BJ (cell line): Measurements from ENCODE around the gene PTTG1IP. TPM values are rescaled to one million over a fixed set of nuclear protein-coding genes. Genes with fewer than 3 reads are reported as not detected.

Experiments used
- CTCF ChIA-PET: fragments of 350-600 bp; formaldehyde crosslinking; extraction: SDS; loops from one replicate; lab custom pipeline; 2021; ENCODE audit warnings: antibody characterized with exemption, inconsistent platforms; lab: Yijun Ruan, JAX
- POLR2A ChIA-PET: fragments of 300-600 bp; sonication (Branson Sonifier 250); formaldehyde crosslinking; extraction: SDS; loops from one replicate; lab custom pipeline; 2021; ENCODE audit warnings: antibody characterized with exemption; lab: Charles Lee
- DNase-seq: peaks from one replicate; pipeline ENCODE4 v3.0.0-alpha.2; 2011; ENCODE audit warnings: low read depth
- H3K27me3 ChIP-seq: 2 replicates; pipeline ENCODE4 v1.6.0; 2011; ENCODE audit warnings: low read length; ENCODE audit not compliant: control insufficient read depth, insufficient read depth
- H3K36me3 ChIP-seq: 2 replicates; pipeline ENCODE4 v1.5.1; 2011; ENCODE audit warnings: low read length; ENCODE audit not compliant: control insufficient read depth, insufficient read depth
- H3K4me3 ChIP-seq: 2 replicates; pipeline ENCODE4 v1.5.1; 2011; ENCODE audit warnings: low read depth, mild to moderate bottlenecking, control low read depth, low read length
- polyA plus RNA-seq: library from polyadenylated mRNA; depleted of rRNA; stranded (reverse); fragments of >200 nt; gene quantifications from 2 replicates; pipeline ENCODE4 v1.2.3, GENCODE V29; 2011
- TF ChIP-seq, protein P1 (sequence below): IDR thresholded peaks from 2 replicates; pipeline ENCODE4 v1.5.1; 2011; ENCODE audit warnings: low read depth, mild to moderate bottlenecking, control low read depth, inconsistent platforms, low read length, moderate library complexity; ENCODE audit not compliant: insufficient read depth

The PTTG1IP gene
- polyA plus RNA-seq, 1 experiment = 249 TPM

DNA sequence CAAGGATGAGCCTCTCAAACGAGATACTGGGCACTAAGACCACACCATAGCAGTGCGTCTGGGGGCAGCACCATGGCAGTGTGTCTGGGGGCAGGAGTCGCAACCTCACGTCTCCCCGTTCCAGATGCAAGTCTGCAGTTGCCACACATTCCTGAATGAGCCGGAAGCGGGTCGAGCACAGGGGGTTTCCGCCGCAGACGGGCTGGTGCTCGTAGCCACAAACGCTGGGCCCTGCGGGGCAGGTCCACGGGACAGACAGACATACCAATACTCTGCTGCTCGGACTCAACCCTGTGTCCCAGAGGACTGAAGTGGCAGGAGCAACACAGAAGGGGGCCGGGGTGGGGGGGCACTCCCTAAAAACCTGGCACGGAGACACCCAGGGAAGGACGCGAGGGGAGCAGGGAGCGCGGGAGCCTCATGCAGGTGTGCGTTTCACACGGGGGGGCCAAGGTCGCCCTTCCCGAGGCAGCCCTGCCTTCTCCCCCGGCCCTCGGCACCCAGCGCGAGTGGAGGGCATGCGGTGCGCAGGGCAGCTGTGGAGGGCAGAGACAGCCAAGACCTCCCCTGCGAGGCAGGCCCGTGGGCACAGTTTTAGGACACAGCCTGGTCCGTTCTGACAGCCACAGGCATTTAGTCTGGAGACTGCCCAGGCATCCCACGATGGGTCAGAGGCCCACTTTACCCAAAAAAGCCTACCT lies 24.5 kb downstream of the PTTG1IP start:
- no peaks in the 10 kb centered on the region; the same call in 1 of the 2 replicates for H3K27me3 ChIP-seq
- TF ChIP-seq, protein P1, sequence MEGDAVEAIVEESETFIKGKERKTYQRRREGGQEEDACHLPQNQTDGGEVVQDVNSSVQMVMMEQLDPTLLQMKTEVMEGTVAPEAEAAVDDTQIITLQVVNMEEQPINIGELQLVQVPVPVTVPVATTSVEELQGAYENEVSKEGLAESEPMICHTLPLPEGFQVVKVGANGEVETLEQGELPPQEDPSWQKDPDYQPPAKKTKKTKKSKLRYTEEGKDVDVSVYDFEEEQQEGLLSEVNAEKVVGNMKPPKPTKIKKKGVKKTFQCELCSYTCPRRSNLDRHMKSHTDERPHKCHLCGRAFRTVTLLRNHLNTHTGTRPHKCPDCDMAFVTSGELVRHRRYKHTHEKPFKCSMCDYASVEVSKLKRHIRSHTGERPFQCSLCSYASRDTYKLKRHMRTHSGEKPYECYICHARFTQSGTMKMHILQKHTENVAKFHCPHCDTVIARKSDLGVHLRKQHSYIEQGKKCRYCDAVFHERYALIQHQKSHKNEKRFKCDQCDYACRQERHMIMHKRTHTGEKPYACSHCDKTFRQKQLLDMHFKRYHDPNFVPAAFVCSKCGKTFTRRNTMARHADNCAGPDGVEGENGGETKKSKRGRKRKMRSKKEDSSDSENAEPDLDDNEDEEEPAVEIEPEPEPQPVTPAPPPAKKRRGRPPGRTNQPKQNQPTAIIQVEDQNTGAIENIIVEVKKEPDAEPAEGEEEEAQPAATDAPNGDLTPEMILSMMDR = no peak
- CTCF ChIA-PET = no interaction called here
- peaks cover 26% of the 10 kb centered on the region for H3K36me3 ChIP-seq
- H3K4me3 ChIP-seq = no peak overlapping the region
- DNase-seq = no peak
- POLR2A ChIA-PET = no interaction called here

DNA sequence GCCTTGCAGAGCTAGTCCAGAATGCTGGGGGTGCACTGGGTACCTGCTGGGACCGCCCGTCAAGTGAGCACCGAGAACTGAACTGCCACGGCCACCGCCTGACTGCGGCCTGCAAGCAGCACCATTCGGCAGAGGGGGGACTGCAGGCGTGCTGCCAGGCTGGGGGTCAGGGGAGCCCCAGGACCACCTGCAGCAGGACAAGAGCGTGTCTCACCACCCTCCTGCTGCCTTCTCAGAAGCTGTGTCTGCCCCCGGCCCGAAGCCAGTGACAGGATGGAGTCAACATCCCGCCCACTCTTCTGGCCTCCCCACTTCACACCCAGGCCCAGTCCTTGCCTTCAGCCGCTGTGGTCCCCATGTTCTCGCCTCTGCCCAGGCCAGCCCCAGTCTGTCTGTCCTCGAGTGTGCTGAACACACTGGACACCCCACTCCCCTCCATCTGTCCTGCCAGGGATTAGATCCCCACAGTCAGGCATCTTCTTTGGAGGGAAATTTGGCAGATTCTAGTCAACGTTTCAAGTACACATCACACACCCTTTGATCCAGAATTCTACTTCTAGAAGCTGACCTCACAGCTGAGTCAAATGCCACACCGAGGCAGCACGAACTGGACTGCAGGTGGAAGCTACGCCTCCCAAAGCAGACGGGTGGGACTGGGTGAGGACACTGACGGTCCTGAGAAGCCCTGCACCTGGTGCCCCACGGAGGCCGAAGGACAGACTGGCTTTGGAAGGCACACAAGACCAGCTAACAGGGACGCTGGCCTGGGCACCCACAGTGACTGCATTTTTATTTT lies 26.0 kb downstream of the PTTG1IP start:
- Histone ChIP-seq H3K36me3 (peaks cover 17% of the 10 kb centered on the region), H3K27me3 (no peaks in the 10 kb centered on the region; the same call in none of the 2 replicates), H3K4me3 (no peak overlapping the region)
- ChIA-PET CTCF (no interaction called here), POLR2A (no interaction called here)
- TF ChIP-seq, protein P1 = no peak
- no peak for DNase-seq

DNA sequence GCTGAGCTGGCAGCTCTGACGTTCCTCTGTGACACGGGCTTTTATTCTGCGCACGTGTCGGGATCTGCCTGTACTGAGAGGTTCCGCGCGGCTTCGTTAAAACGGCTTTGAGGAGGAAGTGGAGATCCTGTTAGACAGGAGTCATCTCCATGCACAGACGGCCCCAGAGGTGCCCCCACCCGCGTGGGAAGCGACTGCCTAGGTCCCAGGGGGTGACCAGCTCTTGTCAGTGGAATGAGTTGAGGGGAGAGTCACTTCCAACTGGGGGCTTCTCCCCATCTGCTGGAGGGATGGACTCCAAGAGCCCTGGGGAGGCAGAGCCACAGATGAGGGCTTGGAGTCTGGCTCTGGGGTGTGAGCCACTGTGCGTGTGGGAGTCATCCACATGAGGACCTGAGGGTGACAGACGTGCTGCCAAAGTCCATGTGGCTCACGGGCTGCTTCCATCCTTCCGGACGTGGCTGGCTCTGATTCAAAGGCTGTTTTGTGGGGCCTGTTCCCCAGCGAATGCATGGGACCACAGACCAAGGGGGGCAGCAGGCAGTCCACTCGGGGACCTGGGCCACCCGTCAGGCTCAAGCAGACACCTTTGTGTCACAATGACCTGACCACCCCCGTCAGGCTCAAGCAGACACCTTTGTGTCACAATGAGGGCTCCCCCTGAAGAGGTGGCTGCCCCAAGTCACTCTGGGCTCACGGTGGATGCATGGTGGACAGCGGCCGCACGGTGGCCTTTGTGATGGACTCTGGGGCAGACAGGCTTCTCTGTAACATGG lies 26.8 kb downstream of the PTTG1IP start:
- CTCF ChIA-PET = interaction anchor here (0.6 to 1.3 kb wide), 3 partner anchors 8 to 47 kb away, joined by 3 to 4 read pairs (median 4); no protein-coding TSS in a partner anchor
- POLR2A ChIA-PET = interaction anchor here (0.7 kb wide), 1 partner anchor 27 kb away, joined by 3 read pairs; the partner anchor contains the start of gene PTTG1IP
- Histone ChIP-seq H3K4me3 (no peak overlapping the region), H3K36me3 (peaks cover 17% of the 10 kb centered on the region), H3K27me3 (peaks cover 3% of the 10 kb centered on the region)
- TF ChIP-seq, protein P1 = no peak
- no peak for DNase-seq

DNA sequence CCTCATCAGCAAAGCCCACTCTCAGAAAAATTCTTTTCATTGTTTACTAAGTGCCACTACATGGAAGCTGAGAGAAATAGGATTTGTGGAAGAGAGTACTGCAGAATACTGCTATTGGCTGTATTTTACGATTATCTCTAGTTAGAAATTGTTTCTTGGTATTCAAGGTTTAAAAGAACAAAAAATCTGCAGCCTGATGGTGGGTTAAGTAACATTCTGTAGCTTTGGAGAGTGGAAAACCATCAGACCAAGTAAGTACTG lies 27.3 kb downstream of the PTTG1IP start:
- no peak for DNase-seq
- peaks cover 5% of the 10 kb centered on the region for H3K27me3 ChIP-seq
- TF ChIP-seq, protein P1 = no peak
- peak overlapping the region; percentile 33 for H3K4me3 ChIP-seq
- peaks cover 14% of the 10 kb centered on the region for H3K36me3 ChIP-seq
- ChIA-PET POLR2A (interaction anchor here (0.7 kb wide), 1 partner anchor 27 kb away, joined by 3 read pairs; the partner anchor contains the start of gene PTTG1IP), CTCF (interaction anchor here (0.6 to 1.3 kb wide), 3 partner anchors 9 to 47 kb away, joined by 3 to 4 read pairs (median 4); no protein-coding TSS in a partner anchor)
